ENCODE data around the gene MXRA8. TPM values are rescaled to one million over a fixed set of nuclear protein-coding genes. Genes with fewer than 3 reads are reported as not detected.

MXRA8 gene
- total RNA-seq, 1 donor from 2014 or later, result 0.16 TPM

GRCh38 chr1:1331068-1331965 lies 27.0 kb downstream of the MXRA8 start, which contains the start of gene TAS1R3:
Gene TAS1R3 (plus strand): TSS chr1:1331280. CDS start chr1:1331346, 66 bp downstream.
- Mint-ChIP-seq H3K27ac (peak within 1 kb of the TSS; percentile 53), H3K9me3 (no peaks in the 10 kb centered on the region), H3K4me1 (peaks cover 22% of the 10 kb centered on the region), H3K27me3 (no peaks in the 10 kb centered on the region), H3K36me3 (ENCODE audit: low read depth) (peaks cover 7% of the 10 kb centered on the region), H3K4me3 (peak within 1 kb of the TSS; percentile 41)
- peak; percentile 66 for ATAC-seq (ENCODE audit: low read depth)
- ChIA-PET POLR2A (interaction anchor here (1.0 kb wide), 1 partner anchor 67 kb away, joined by 4 read pairs; no protein-coding TSS in a partner anchor), CTCF (no interaction called here)
- no peak for DNase-seq
- intact Hi-C loops (cut with micrococcal nuclease), result no loop called here
- no peak for TF ChIP-seq CTCF (IDR thresholded peaks at IDR 0.05)

- intact Hi-C loops (cut with micrococcal nuclease), result no loop called here
- H3K27ac Mint-ChIP-seq, result peak overlapping the region; percentile 53
These were observed 27.8 kb downstream of the MXRA8 start for GRCh38 chr1:1330366-1331067.

GRCh38 chr1:1329304-1330210 lies 28.8 kb downstream of the MXRA8 start:
- TF ChIP-seq CTCF (IDR thresholded peaks at IDR 0.05), result no peak
- Mint-ChIP-seq H3K36me3 (ENCODE audit: low read depth) (peaks cover 7% of the 10 kb centered on the region), H3K9me3 (no peaks in the 10 kb centered on the region), H3K27me3 (no peaks in the 10 kb centered on the region), H3K4me1 (peaks cover 33% of the 10 kb centered on the region), H3K27ac (no peak overlapping the region), H3K4me3 (no peak overlapping the region)
- ATAC-seq (ENCODE audit: low read depth) (no peak), DNase-seq (no peak)
- ChIA-PET POLR2A (no interaction called here), CTCF (interaction anchor here (0.6 kb wide), 1 partner anchor 35 kb away, joined by 3 read pairs; no protein-coding TSS in a partner anchor)
- intact Hi-C loops (cut with micrococcal nuclease), result no loop called here

More at GRCh38 chr1:1330366-1331067, 27.8 kb downstream of the MXRA8 start:
- CTCF ChIA-PET, result interaction anchor here (0.6 kb wide), 1 partner anchor 34 kb away, joined by 3 read pairs; no protein-coding TSS in a partner anchor
- H3K9me3 Mint-ChIP-seq, result no peaks in the 10 kb centered on the region
- peaks cover 30% of the 10 kb centered on the region for H3K4me1 Mint-ChIP-seq
- H3K27me3 Mint-ChIP-seq, result no peaks in the 10 kb centered on the region
- ATAC-seq (ENCODE audit: low read depth), result peak; percentile 25
- no peak for TF ChIP-seq CTCF (IDR thresholded peaks at IDR 0.05)
- peaks cover 7% of the 10 kb centered on the region for H3K36me3 Mint-ChIP-seq (ENCODE audit: low read depth)
- POLR2A ChIA-PET, result no interaction called here
- peak overlapping the region; percentile 41 for H3K4me3 Mint-ChIP-seq
- DNase-seq, result no peak

- H3K4me1 Mint-ChIP-seq, result peaks cover 39% of the 10 kb centered on the region
- ChIA-PET POLR2A (no interaction called here), CTCF (no interaction called here)
- TF ChIP-seq CTCF (IDR thresholded peaks at IDR 0.05), result no peak
- ATAC-seq (ENCODE audit: low read depth) (no peak), DNase-seq (no peak)
- H3K4me3 Mint-ChIP-seq, result no peak overlapping the region
- no peaks in the 10 kb centered on the region for H3K9me3 Mint-ChIP-seq
- no peaks in the 10 kb centered on the region for H3K27me3 Mint-ChIP-seq
- H3K36me3 Mint-ChIP-seq (ENCODE audit: low read depth), result peaks cover 9% of the 10 kb centered on the region
- intact Hi-C loops (cut with micrococcal nuclease), result no loop called here
- H3K27ac Mint-ChIP-seq, result no peak overlapping the region
These were observed 30.1 kb downstream of the MXRA8 start for GRCh38 chr1:1328254-1328653.

Measured in activated B cell treated with CpG ODN at 0.5 μM for 24 hours (primary cell).